SKM-1 treated with dmso at 0.1 percent for 144 hours (cell line): ENCODE data around the gene METTL9.
"Not testable (repeated sequence)": the region's sequence is repeated elsewhere in the genome, so short reads cannot be mapped to it uniquely, and the experiment has no call there.

Source experiments
- DNase-seq: peaks from one replicate; lab custom pipeline; 2025; ENCODE audit not compliant: unreplicated experiment; lab: John Stamatoyannopoulos, UW

The METTL9 gene

DNA sequence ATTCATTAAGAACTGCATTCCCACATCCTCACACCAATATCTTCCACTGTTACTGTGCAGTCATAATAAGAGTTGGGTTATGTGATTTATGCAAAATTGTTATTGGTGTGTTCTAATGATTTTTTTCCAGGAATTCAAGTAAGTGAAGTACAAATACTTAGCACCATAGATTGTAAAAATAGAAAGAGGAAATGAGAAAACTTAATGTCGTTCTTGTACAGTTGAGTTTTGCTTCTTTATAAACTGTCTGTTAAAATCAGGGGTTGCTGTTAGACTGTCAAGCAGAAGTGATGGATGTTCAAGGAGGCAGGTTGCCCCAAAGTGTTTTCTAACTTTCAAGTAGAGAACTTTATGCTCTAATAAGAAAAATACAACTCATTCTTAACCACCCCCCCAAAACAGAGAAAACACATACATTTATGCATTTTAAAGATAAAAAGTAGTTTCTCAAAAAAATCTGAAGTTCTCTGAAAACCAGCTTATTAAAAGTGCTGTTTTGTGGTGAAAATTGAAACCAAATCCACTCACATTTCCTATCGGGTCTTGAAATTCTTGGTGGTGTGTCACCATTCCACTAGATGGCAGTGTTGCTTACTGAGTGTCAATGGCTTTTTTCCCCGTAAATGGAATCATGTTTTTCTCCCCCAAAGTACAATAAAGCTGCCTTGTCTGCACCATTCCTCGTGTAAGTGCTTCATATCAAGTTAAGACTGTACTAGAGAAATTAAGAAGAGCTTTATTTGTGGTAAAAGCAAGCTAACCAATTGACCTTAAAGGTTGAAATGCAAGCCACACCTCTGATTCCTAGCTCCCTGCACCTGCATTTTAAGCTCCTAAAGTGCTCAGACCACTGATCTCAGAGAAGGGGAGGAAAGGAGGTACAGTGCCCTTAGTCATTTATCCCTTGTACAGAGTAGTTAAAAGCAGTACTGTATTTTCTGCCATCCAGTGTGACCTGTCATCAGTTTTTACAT, 57.7 kb downstream of the METTL9 start:
- no peak for DNase-seq

DNA sequence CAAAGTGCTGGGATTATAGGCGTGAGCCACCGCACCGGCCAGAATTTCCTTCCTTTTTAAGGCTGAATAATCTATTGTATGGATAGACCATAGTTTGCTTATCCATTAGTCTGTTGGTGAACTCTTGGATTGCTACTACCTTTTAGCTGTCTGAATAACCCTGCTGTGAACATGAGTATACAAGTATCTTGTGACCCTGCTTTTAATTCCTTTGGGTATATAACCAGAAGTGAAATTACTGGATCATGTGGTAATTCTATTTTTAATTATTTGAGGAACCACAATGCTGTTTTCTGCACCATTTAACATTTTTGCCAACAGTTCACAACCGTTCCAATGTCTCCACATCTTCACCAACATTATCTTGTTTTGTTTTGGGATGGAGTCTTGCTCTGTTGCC, 59.7 kb downstream of the METTL9 start:
- DNase-seq: no peak

DNA sequence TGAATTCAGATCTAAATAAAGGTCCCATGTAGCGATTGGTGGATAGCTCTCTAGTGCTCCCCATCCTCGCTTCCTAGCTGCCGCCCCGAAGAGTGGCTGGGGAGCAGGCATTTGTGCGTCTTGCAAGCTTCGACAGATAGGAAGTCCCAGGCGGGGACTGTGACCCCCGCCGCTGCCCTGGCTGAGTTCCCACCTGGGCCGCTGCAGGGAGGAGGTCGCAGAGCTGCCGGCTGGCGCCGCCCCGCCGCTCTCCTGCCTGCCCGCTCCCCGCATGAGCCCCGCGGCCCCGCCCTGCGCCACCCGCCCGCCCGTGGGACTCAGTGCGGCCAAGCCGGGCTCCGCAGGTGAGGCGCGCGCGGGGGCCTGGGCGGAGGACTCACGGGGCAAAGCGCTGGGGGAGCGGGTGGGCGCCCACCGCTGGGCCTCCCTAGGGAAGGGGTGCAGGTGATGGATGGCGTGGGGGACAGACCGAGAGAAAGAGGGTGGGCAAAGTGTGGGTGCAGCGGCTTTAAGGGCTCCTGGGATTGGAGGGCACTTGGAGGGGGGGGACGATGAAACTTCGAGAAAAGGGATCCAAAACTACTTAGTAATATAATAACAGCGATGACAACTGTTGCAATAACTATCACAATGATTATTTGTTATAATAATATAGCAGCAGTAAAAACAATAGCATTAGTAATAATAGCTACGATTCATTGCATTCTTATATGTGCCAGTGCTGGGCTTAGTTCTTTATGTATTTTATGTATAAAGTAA, 64.7 kb downstream of the METTL9 start, which contains the start of gene OTOA:
Gene OTOA (plus strand): TSS at position 80 of the 759 bp plus-strand sequence. CDS start 14,547 bp downstream, outside the sequence.
- DNase-seq: no peak

DNA sequence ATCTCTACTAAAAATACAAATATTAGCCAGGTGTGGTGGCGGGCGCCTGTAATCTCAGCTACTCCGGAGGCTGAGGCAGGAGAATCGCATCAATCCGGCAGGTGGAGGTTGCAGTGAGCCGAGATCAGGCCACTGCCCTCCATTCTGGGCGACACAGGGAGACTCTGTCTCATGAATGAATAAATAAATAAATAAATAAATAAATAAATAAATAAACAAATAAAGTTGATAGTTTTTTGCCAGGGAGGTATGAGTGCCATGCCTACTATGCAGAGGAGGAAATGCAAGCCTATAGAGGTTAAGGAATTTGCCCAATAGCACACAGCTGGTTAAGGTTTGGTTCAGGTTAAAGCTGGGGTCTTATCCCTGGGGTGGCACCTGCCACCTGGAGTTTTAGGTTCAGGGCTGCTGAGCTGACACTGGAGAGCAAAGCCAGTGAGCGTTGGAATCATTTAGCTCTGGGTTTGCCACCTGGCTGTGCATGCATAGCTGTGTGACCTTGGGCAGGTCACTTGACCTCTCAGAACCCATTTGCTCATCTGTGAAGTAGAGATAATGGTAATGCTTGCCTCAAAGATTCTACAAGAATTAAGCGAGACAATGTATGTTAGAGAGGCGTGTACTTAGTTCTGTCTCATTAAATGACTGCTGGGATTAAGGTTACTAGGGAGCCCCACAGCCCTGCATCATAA, 65.6 kb downstream of the METTL9 start:
- no peak for DNase-seq

DNA sequence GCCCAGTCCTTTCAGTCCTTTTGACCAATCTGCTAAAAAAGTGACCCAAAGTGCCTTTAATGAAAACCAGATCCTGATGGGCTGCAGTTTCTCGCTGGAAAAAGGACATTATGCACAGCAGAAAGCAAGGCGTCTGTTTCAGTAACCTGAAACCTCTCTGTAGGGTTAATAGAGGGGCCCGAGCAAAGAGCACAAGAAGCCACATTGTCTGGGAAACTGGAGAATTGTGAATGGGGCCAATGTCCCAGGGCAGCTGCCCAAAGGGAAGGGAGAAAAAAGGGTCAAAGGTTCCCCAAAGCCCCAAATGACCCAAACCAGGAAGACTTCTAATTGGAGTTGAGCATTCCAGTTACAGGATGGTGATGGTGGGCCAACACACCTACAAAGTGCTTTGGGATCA, 67.4 kb downstream of the METTL9 start:
- DNase-seq: no peak

DNA sequence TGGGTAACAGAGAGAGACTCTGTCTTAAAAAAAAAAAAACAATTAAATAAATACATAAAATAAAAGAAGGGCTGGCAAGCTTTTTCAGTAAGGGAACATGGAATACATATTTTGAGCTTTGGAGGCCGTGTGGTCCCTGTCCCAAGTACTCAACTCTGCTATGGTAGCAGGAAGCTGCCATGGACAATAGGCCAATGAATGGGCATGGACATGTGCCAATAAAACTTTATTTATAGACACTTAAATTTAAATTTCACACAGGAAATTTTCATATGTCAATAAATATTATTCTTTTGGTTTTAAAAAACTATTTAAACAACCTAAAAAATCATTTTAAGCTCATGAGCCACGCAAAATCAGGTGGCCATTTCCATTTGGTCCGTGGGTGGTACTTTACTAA, 68.2 kb downstream of the METTL9 start:
- DNase-seq: no peak

DNA sequence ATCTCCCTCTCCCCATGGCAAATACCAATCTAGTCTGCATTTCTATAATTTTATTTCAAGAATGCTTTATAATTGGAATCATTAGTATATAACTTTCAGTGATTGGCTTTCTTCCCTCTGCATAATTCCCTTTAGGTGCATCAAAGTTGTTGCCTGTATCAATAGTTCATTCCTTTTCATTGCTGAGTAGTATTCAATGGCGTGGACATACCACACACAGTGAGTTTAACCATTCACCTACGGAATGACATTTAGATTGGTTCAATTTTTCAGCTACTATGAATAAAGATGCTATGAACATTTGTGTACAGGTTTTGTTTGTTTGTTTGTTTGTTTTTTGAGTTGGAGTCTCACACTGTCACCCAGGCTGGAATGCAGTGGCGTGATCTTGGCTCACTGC, 74.1 kb downstream of the METTL9 start:
- DNase-seq: no peak

DNA sequence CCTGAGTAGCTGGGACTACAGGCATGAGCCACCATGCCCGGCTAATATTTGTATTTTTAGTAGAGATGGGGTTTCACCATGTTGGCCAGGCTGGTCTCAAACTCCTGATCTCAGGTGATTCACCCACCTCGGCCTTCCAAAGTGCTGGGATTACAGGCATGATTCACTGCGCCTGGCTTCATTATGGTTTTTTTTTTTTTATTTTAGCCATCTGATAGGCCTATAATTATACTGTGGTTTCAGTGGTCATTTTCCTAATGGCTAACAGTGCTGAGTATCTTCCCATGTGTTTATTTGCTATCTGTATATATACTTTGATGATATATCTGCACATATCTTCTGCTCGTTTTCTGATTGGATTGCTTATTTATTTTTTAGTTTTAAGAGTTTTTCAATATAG, 75.1 kb downstream of the METTL9 start:
- DNase-seq: not testable (repeated sequence)

DNA sequence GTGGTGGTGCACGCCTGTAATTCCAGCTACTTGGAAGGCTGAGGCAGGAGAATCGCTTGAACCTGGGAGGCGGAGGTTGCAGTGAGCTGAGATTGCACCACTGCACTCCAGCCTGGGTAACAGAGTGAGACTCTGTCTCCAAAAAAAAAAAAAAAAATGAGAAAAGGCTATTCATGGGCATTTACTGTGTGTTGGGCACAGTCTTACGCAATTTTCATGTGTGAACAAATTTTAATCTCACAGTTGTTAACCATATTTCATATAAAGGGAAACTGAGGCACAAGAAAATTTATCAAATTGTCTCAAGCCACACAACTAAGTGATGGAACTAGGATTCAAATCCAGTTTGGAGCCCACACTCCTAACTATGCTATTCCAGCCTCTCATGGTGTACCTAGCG, 81.3 kb downstream of the METTL9 start:
- DNase-seq: not testable (repeated sequence)

DNA sequence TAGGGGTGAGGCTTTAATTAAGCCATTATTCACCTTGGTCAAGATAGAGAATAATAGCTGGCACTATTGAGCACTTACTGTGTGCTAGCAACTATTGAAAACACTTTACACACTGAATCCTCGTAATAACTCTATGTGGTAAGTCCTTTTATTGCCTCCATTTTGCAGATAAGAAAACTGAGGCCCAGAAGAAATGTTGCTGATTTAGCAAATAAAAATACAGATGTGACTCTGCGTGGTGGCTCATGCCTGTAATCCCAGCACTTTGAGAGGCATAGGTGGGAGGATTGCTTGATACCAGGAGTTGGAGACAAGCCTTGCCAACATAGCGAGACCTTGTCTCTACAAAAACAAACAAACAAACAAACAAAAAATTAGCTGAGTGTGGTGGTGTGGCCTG, 83.8 kb downstream of the METTL9 start:
- no peak for DNase-seq

DNA sequence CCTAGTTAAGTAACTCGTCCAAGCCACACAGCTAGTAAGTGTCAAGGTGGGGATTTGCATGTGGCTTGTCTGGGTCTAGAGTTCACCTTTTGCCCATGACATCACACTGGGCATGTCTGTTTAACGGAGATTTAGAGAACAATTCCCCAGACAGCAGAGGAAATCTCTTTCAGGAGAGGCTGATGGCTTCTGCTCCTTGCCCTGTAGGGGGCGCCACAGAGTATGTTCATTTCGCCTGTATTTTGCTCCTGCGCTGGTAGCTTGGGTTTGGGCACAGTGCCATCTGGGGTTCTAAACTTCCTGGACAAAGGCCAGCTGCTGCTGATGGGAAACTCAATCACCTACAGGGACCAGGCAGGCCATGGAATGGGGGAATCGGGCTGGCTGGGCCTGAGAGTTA, 84.8 kb downstream of the METTL9 start:
- peak; percentile 14 for DNase-seq

DNA sequence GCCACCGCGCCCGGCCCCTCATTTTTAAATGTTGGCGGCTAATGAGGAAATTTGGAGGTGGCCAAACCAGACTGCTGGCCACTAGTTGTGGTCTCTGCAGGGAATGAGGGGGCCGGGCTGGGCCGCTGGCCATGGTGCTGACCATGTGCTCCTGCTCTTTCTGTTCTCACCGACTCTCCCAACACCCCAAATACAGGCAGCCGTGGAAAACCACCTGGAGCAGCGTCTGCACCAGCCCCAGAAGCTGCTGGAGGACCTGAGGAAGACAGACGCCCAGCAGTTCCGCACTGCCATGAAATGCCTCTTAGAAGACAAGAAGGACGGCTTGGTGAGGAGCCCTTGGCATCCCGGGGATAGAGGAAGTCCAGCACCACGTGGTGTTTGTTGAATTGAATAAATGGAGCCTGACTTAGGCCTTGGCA, 85.7 kb downstream of the METTL9 start:
- no peak for DNase-seq

DNA sequence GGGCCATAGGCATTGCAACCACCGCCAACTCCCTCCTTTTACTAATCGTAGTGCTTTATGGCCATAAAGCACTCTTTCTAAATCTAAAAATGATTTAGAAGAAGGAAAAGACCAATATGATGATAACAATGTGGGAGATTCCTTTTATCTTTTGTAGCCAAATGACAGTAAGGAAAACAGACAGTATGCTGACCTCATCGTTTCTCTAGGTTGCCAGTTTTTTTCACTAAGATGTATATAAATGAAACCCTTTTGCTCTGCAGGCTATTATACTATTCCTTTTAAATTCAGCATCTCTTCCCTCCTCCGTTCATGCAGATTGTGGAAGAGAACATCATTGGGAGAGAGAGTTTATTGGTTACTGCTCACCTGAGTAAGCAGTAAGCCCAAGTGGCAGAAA, 89.7 kb downstream of the METTL9 start:
- no peak for DNase-seq

DNA sequence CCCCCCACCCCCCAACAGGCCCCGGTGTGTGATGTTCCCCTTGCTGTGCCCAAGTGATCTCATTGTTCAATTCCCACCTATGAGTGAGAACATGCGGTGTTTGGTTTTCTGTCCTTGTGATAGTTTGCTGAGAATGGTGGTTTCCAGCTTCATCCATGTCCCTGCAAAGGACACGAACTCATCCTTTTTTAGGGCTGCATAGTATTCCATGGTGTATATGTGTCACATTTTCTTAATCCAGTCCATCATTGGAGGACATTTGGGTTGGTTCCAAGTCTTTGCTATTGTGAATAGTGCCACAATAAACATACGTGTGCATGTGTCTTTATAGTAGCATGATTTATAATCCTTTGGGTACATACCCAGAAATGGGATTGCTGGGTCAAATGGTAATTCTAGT, 91.6 kb downstream of the METTL9 start:
- not testable (repeated sequence) for DNase-seq

DNA sequence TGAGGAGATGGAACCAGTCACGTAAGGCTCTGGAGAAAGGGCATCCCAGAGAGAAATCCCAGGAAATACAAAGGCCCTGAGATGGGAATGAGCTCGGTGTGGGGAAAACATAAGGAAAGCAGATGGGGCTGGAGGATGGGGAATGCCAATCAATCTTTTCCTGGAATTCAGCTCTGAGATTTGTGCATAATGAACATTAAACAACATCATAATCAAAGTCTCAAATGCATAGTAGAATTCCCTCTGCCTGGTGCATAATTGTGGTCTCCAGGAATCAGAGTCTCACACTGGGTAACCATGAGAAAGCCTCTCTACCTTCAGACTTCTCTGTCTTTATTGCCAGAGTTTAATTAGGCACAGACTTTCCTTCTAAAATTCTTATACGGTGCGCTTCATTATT, 95.2 kb downstream of the METTL9 start:
- DNase-seq: no peak

DNA sequence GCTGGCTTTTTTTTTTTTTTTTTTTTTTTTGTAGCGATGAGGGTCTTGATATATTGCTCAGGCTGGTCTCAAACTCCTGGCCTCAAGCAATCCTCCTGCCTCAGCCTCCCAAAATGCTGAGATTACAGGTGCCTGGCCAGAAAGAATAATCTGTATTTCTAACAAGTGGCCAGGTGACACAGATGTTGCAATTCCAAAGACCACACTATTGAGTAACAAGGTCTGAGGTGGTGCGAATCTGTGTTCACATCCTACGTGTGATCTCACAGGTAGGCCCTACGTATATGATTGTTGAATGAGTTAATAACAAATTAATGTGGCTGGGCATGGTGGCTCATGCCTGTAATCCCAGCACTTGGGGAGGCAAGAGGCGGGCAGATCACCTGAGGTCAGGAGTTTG, 97.7 kb downstream of the METTL9 start:
- DNase-seq: no peak

DNA sequence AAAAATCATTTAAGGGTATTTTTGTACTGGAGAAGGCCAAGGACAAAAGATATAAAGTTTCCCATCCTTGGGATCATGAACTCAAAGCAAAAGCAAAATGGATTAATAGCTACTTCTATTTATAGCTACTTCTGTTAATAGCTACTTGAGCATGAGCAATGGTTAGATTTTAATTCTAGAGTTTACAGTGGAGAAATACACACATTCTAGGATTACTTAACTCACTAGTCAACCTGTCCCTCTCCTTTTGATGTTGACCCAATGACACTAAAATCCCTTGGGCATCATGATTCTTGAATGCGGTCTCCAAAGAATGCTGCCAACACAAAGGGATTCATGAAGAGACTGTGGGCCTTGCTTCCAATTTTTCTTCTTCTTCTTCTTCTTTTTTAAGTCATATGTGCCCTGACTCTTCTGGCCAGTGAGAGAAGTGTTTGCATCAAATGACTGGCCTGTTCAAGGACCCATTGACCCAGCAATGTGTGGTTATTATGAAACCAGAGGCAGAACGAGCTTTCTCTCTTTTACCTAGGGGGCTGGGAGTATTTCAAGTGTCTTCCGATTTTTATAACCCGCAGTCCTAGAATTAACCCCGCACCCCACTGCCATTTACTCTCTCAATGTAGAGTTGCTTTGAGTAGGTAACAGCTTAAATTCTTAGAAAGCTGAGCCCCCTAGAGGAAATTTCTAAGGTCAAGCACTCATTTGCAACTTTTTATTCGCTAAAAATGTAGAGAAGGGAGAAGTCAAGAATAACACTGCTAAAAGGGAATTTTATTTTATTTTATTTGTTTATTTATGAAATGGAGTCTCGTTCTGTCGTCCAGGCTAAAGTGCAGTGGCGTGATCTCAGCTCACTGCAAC, 99.0 kb downstream of the METTL9 start:
- no peak for DNase-seq

DNA sequence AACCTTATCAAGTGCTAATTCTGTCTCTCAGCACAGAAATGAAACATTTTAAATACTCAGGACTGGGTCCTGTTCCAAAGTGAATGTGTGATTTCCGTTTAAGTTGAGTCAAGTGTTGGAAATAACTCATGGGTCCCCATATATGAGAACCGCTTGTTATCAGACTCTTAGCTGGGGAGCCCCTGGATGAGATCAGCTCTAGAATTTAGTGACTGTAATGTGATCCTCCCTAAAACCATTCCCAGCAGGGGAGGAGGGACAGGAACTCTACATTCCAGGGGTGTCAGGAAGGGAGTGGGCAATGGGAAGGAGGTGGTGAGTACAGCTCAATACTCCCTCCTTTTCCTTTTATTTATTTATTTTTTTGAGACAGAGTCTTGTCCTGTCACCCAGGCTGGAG, 101.9 kb downstream of the METTL9 start:
- no peak for DNase-seq

DNA sequence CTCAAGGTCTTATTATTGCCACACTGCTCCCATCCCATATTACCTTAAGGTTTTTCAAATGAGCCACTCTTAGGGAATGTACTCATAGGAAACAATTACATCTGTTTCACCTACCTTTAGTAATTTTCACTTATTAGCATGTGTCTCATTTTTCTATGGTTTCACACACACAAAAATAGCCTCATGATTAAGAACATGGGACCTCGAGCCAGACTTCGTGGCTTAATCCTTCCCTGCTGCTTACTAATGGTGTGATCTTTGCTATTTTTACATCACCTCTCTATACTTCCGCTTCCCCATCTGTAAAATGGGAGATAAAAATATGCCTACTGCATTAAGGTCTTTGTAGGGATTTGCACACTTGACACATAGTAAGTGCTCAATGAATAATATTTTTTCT, 102.9 kb downstream of the METTL9 start:
- DNase-seq: no peak

DNA sequence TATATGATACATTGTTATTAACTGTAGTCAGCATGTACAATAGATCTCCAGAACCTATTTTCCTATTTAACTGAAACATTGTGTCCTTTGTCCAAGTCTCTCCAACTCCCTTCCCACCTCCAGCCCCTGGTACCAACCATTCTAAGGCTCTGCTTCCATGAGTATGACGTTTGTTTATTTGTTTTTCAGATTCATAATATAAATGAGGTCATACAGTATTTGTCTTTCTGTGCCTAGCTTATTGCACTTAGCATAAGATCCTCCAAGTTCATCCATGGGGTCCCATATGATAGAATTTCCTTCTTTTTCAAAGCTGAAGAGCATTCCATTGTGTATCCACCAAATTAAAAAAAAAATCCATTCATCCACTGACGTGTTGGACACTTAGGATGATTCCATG, 103.8 kb downstream of the METTL9 start:
- DNase-seq: no peak
